ENCODE data around the gene BLACAT1. TPM values are rescaled to one million over a fixed set of nuclear protein-coding genes. Genes with fewer than 3 reads are reported as not detected.

Gene BLACAT1
- total RNA-seq, 1 experiment from 2014 or later = 0.34 TPM

DNA sequence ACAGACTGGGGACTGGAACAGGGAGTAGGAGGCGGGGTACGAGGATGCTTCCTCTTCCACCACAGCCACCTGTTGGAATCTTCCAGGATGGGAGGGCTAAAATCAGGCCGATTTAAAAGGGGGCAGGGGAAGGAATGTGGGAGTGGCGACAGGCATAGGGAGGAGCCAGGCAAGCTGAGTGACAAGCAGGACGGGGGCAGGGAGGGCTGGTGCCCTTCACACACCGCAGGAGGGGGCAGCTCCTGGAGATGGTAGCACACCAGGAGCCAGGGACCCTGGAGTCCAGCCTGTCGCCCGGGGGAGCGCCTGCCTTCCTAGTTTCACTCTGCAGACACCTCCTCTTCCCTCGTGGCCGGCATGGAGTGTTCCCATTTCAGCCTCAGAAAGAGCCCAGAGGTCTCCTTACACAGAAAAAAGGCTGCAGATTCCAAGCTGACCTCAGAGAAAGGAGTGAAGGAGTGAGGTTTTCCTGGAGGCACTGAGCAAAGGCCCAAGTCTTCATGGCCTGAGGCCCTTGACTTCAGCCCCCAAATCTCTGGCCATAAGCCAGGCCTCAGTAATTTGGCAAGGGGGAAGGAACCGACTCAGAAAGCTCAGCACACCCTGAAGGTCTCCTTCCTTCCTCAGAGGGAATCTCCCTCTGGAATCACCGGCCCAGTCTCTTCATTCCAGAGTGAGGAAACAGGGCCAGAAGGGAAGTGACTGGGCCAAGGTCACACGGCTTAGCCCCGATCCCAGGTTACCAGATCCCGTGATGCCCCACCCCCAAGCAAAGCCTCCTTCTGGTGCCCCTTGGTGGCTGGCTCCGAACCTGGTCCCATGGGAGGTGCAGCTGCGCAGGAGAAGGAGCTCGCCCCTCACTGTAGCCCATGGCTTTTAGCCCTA lies 8.1 kb downstream of the BLACAT1 start:
- TF ChIP-seq, protein P1, sequence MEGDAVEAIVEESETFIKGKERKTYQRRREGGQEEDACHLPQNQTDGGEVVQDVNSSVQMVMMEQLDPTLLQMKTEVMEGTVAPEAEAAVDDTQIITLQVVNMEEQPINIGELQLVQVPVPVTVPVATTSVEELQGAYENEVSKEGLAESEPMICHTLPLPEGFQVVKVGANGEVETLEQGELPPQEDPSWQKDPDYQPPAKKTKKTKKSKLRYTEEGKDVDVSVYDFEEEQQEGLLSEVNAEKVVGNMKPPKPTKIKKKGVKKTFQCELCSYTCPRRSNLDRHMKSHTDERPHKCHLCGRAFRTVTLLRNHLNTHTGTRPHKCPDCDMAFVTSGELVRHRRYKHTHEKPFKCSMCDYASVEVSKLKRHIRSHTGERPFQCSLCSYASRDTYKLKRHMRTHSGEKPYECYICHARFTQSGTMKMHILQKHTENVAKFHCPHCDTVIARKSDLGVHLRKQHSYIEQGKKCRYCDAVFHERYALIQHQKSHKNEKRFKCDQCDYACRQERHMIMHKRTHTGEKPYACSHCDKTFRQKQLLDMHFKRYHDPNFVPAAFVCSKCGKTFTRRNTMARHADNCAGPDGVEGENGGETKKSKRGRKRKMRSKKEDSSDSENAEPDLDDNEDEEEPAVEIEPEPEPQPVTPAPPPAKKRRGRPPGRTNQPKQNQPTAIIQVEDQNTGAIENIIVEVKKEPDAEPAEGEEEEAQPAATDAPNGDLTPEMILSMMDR (IDR thresholded peaks at IDR 0.05; ENCODE audit: insufficient read depth in 1 of 2, low read depth in 1 of 2, low read length in 1 of 2, severe bottlenecking in 1 of 2, unreplicated experiment in 1 of 2) = no peak
- DNase-seq = no peak
- H3K4me1 Mint-ChIP-seq (ENCODE audit: low read depth, unreplicated experiment) = peaks cover 20% of the 10 kb centered on the region
- Histone ChIP-seq H3K27me3 (replicated peaks; ENCODE audit: control insufficient read depth, insufficient read depth, low read length) (no peaks in the 10 kb centered on the region), H3K36me3 (ENCODE audit: control insufficient read depth, insufficient read depth, low read length) (no peaks in the 10 kb centered on the region), H3K4me3 (ENCODE audit: low read depth, low read length) (no peak overlapping the region), H3K9me3 (no peaks in the 10 kb centered on the region), H3K4me1 (peaks cover 32% of the 10 kb centered on the region)
- H3K4me3 Mint-ChIP-seq (ENCODE audit: unreplicated experiment) = no peak overlapping the region
- H3K27me3 Mint-ChIP-seq (ENCODE audit: insufficient read depth, unreplicated experiment) = no peaks in the 10 kb centered on the region
- intact Hi-C loops (cut with micrococcal nuclease; ENCODE audit: unreplicated experiment) = no loop called here
- CTCF ChIA-PET = no interaction called here
- H3K27ac Mint-ChIP-seq (ENCODE audit: unreplicated experiment) = no peak overlapping the region
- BruUV-seq (replicated peaks) = no TSS peak
- POLR2A ChIA-PET = no interaction called here
- H3K9me3 Mint-ChIP-seq (ENCODE audit: unreplicated experiment) = no peaks in the 10 kb centered on the region
- H3K36me3 Mint-ChIP-seq (ENCODE audit: insufficient read depth, unreplicated experiment) = no peaks in the 10 kb centered on the region

DNA sequence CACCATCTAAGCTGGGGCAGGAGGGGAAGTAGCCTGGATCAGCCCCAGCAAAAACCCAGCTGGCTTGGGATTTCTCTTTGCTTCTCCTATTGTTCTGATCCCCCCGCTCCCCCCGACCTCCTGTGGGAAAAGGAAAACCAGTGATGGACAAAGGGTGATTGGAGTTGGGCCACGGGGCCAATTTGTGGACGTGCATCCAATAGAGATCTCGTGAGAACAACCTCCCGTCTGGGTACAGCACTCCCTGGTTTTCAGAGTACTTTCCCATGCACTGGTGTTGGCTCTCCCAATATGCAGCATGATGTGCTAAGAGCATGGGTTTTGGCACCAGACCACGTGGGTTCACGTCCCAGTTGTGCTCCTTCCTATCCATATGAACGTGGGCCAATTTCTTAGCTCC lies 9.0 kb downstream of the BLACAT1 start:
- Mint-ChIP-seq H3K4me3 (ENCODE audit: unreplicated experiment) (no peak overlapping the region), H3K36me3 (ENCODE audit: insufficient read depth, unreplicated experiment) (no peaks in the 10 kb centered on the region), H3K27ac (ENCODE audit: unreplicated experiment) (no peak overlapping the region), H3K9me3 (ENCODE audit: unreplicated experiment) (no peaks in the 10 kb centered on the region), H3K27me3 (ENCODE audit: insufficient read depth, unreplicated experiment) (no peaks in the 10 kb centered on the region), H3K4me1 (ENCODE audit: low read depth, unreplicated experiment) (peaks cover 20% of the 10 kb centered on the region)
- Histone ChIP-seq H3K36me3 (ENCODE audit: control insufficient read depth, insufficient read depth, low read length) (no peaks in the 10 kb centered on the region), H3K27me3 (replicated peaks; ENCODE audit: control insufficient read depth, insufficient read depth, low read length) (no peaks in the 10 kb centered on the region), H3K9me3 (no peaks in the 10 kb centered on the region), H3K4me1 (peaks cover 32% of the 10 kb centered on the region), H3K4me3 (ENCODE audit: low read depth, low read length) (no peak overlapping the region)
- TF ChIP-seq, protein P1 (IDR thresholded peaks at IDR 0.05; ENCODE audit: insufficient read depth in 1 of 2, low read depth in 1 of 2, low read length in 1 of 2, severe bottlenecking in 1 of 2, unreplicated experiment in 1 of 2) = no peak
- ChIA-PET POLR2A (no interaction called here), CTCF (no interaction called here)
- BruUV-seq (replicated peaks) = no TSS peak
- no peak for DNase-seq
- intact Hi-C loops (cut with micrococcal nuclease; ENCODE audit: unreplicated experiment) = no loop called here

DNA sequence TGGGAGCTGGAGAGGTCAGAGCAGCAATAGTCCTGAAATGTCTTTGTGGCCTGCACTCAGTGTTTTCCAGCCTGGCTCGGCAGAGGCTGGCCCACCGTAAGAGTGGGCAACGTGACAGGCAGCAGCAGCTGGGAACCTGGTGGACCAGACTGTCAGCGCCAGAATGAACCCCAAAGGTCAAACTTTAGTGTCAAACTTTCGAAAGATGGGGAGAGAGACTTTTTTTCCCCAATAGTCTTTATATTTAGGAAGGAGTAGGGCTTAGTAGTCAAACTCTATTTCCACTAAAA lies 10.3 kb downstream of the BLACAT1 start:
- POLR2A ChIA-PET = no interaction called here

More for the DNA sequence above, 10.3 kb downstream of the BLACAT1 start:
- H3K27ac Mint-ChIP-seq (ENCODE audit: unreplicated experiment) = no peak overlapping the region
- Histone ChIP-seq H3K36me3 (ENCODE audit: control insufficient read depth, insufficient read depth, low read length) (no peaks in the 10 kb centered on the region), H3K27me3 (replicated peaks; ENCODE audit: control insufficient read depth, insufficient read depth, low read length) (no peaks in the 10 kb centered on the region), H3K9me3 (no peaks in the 10 kb centered on the region), H3K4me3 (ENCODE audit: low read depth, low read length) (no peak overlapping the region), H3K4me1 (peaks cover 23% of the 10 kb centered on the region)
- H3K4me3 Mint-ChIP-seq (ENCODE audit: unreplicated experiment) = no peak overlapping the region
- no peak for DNase-seq
- intact Hi-C loops (cut with micrococcal nuclease; ENCODE audit: unreplicated experiment) = no loop called here
- peaks cover 12% of the 10 kb centered on the region for H3K4me1 Mint-ChIP-seq (ENCODE audit: low read depth, unreplicated experiment)
- H3K36me3 Mint-ChIP-seq (ENCODE audit: insufficient read depth, unreplicated experiment) = no peaks in the 10 kb centered on the region
- H3K9me3 Mint-ChIP-seq (ENCODE audit: unreplicated experiment) = no peaks in the 10 kb centered on the region
- TF ChIP-seq, protein P1 (IDR thresholded peaks at IDR 0.05; ENCODE audit: insufficient read depth in 1 of 2, low read depth in 1 of 2, low read length in 1 of 2, severe bottlenecking in 1 of 2, unreplicated experiment in 1 of 2) = no peak
- H3K27me3 Mint-ChIP-seq (ENCODE audit: insufficient read depth, unreplicated experiment) = no peaks in the 10 kb centered on the region
- no TSS peak for BruUV-seq (replicated peaks)
- CTCF ChIA-PET = no interaction called here

All from Caco-2 (cell line).